Gastrocnemius medialis (tissue), 4 donors: Measurements from ENCODE around the gene OMP. TPM values are rescaled to one million over a fixed set of nuclear protein-coding genes. Genes with fewer than 3 reads are reported as not detected.

ENCODE experiments used
- ATAC-seq, 2 donors: fragments of 150-250 bp; one replicate each; pipeline ENCODE4 v1.9.1; 2016
- DNase-seq, 2 donors: peaks; one replicate each; pipeline ENCODE4 v3.0.0-alpha.2; 2019
- H3K27ac ChIP-seq, 4 donors: fragments of 200-600 bp; sonication (generic); 1 replicate in 1 of 4; 2 replicates in 3 of 4; pipeline ENCODE4 v1.5.1; 2016 to 2018; ENCODE audit warnings: mild to moderate bottlenecking in 2 of 4, moderate library complexity in 1 of 4
- H3K27me3 ChIP-seq, 3 donors: fragments of 200-600 bp; sonication (generic) in 2 of 3; 1 replicate in 1 of 3; 2 replicates in 2 of 3; pipeline versions ENCODE4 v1.5.1 to v1.6.0; 2016 to 2019; ENCODE audit warnings: mild to moderate bottlenecking in 1 of 3, moderate library complexity in 1 of 3
- H3K36me3 ChIP-seq, 2 donors: fragments of 200-600 bp; sonication (generic) in 1 of 2; one replicate each; pipeline ENCODE4 v1.5.1; 2017 to 2018
- H3K4me1 ChIP-seq, 2 donors: fragments of 200-600 bp; sonication (generic) in 1 of 2; one replicate each; pipeline ENCODE4 v1.5.1; 2016 to 2017; ENCODE audit warnings: mild to moderate bottlenecking in 2 of 2
- H3K4me3 ChIP-seq, 4 donors: fragments of 200-600 bp; sonication (generic) in 3 of 4; 1 replicate in 1 of 4; 2 replicates in 3 of 4; pipeline ENCODE4 v1.5.1; 2016 to 2019; ENCODE audit warnings: mild to moderate bottlenecking in 2 of 4
- H3K9me3 ChIP-seq, 3 donors: fragments of 200-600 bp; sonication (generic) in 2 of 3; 1 replicate in 1 of 3; 2 replicates in 2 of 3; pipeline ENCODE4 v1.5.1; 2016 to 2019
- POLR2A ChIP-seq, 2 donors: fragments of 450-650 bp; IDR thresholded peaks; one replicate each; pipeline ENCODE4 v1.6.1; 2017; ENCODE audit warnings: antibody characterized with exemption in 2 of 2, mild to moderate bottlenecking in 2 of 2, moderate library complexity in 2 of 2
- in situ Hi-C, 4 donors: fragments of 200-750 bp; cut with MboI; loops; one replicate each; pipeline versions ENCODE4 v1.15.0 to v1.8.0; 2017; ENCODE audit warnings: low sequenced_read_pairs in 4 of 4
- intact Hi-C: fragments of 100-400 bp; cut with DNase I; formaldehyde crosslinking; loops from one replicate; pipeline ENCODE4 v1.15.1; 2023; ENCODE audit warnings: low total_unique reads
- total RNA-seq, 4 donors: library from RNA; depleted of rRNA; stranded (reverse); fragments of >200 nt; gene quantifications; one replicate each; pipeline versions ENCODE4 v1.1.0 to v1.2.3, GENCODE V29; 2016
- TF ChIP-seq, protein P1 (sequence below), 5 experiments: fragments of 450-650 bp in 3 of 5; fragments of 200-600 bp in 2 of 5; sonication (generic) in 2 of 5; IDR thresholded peaks in 4 of 5; conservative IDR thresholded peaks in 1 of 5; 1 replicate in 4 of 5; 2 replicates in 1 of 5; pipeline ENCODE4 v1.5.1; 2016 to 2019; ENCODE audit warnings: antibody characterized with exemption in 5 of 5, mild to moderate bottlenecking in 3 of 5, moderate library complexity in 3 of 5

Gene OMP
- total RNA-seq, 4 donors from 2014 or later: not detected

DNA sequence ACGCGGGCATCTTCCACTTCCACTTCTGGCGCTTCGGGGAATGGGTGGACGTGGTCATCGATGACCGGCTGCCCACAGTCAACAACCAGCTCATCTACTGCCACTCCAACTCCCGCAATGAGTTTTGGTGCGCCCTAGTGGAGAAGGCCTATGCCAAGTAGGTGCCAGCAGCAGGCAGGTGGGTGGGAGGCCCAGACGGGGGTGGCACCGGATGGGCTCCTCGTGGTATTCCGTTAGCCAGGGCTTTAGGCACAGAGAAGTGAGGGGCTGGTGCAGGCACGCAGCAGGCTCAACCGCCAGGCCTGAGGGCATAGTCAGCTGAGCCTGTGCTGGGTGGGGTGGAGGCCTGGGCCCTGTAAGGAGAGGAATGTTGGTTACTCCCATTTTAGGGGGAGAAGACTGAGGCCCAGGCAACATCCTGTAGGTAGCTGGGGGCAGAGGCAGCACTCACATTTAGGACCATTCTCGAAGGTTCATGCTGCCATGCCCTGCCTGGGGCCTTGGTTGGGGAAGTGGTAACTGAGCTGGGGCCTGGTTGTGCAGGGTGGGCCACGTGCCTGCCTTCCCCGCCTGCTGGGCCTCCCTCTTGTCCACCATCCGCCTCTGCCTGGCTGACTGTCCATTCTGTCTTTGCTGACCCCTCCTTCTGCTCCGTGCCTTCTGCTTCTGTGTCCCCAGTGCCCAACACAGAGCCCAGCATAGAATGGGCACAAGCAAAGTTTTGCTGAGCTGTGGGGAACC, 10.2 kb downstream of the OMP start:
- Histone ChIP-seq H3K4me1 (no peaks in the 10 kb centered on the region), H3K27me3 (no peaks in the 10 kb centered on the region), H3K4me3 (no peak overlapping the region), H3K27ac (no peak overlapping the region), H3K9me3 (no peaks in the 10 kb centered on the region), H3K36me3 (no peaks in the 10 kb centered on the region)
- TF ChIP-seq, protein P1, sequence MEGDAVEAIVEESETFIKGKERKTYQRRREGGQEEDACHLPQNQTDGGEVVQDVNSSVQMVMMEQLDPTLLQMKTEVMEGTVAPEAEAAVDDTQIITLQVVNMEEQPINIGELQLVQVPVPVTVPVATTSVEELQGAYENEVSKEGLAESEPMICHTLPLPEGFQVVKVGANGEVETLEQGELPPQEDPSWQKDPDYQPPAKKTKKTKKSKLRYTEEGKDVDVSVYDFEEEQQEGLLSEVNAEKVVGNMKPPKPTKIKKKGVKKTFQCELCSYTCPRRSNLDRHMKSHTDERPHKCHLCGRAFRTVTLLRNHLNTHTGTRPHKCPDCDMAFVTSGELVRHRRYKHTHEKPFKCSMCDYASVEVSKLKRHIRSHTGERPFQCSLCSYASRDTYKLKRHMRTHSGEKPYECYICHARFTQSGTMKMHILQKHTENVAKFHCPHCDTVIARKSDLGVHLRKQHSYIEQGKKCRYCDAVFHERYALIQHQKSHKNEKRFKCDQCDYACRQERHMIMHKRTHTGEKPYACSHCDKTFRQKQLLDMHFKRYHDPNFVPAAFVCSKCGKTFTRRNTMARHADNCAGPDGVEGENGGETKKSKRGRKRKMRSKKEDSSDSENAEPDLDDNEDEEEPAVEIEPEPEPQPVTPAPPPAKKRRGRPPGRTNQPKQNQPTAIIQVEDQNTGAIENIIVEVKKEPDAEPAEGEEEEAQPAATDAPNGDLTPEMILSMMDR (IDR thresholded peaks at IDR 0.05 in 4 of 5, conservative IDR thresholded peaks at IDR 0.05 in 1 of 5): no peak
- TF ChIP-seq POLR2A (IDR thresholded peaks at IDR 0.05): no peak
- in situ Hi-C loops: no loop called here
- ATAC-seq (no peak), DNase-seq (no peak)
- intact Hi-C loops: no loop called here

DNA sequence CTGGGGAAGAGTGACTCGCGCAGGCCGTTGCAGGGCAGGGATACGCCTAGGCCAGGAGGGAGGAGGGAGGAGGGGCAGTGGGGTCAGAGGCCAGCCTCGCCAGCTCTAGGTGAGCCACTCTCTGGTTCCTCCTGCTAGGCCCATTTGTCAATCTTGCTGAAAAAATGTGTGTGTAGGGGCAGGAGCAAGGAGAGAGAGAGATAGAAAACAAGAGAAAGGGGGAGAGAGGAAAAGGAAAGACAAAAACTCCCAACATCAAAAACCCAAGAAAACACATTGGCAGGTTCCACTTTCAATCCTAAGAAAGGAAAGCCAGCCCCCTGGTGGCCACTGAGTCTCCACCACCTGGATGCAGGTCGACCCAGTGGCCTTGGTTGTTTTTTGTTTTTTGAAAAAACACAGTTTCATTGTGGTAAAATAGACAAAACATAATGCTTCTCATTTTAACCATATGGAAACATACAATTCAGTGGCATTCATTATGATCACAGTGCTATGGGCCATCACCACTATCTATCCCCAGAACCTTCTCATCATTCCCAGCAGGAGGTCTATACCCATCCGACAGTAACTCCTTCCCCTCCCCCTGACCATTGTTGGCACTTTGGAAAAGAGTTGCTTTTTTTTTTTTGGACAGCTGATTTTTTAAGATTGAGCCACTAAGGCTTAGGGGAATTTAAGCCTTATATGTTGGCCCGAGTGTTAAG, 10.9 kb downstream of the OMP start:
- intact Hi-C loops: no loop called here
- in situ Hi-C loops: no loop called here
- Histone ChIP-seq H3K4me3 (no peak overlapping the region), H3K27ac (no peak overlapping the region), H3K4me1 (no peaks in the 10 kb centered on the region), H3K9me3 (no peaks in the 10 kb centered on the region), H3K27me3 (no peaks in the 10 kb centered on the region), H3K36me3 (no peaks in the 10 kb centered on the region)
- ATAC-seq (no peak), DNase-seq (no peak)
- TF ChIP-seq, protein P1 (IDR thresholded peaks at IDR 0.05 in 4 of 5, conservative IDR thresholded peaks at IDR 0.05 in 1 of 5): peak in 2 of 5 experiments; percentile 26 to 32
- no peak for TF ChIP-seq POLR2A (IDR thresholded peaks at IDR 0.05)

GRCh38 chr11:77114089-77114463, 11.4 kb downstream of the OMP start:
- no peaks in the 10 kb centered on the region for H3K27me3 ChIP-seq
- H3K36me3 ChIP-seq: no peaks in the 10 kb centered on the region
- H3K9me3 ChIP-seq: no peaks in the 10 kb centered on the region
- no peak overlapping the region for H3K27ac ChIP-seq
- TF ChIP-seq POLR2A (IDR thresholded peaks at IDR 0.05): no peak
- TF ChIP-seq, protein P1 (IDR thresholded peaks at IDR 0.05 in 4 of 5, conservative IDR thresholded peaks at IDR 0.05 in 1 of 5): no peak
- ATAC-seq (no peak), DNase-seq (no peak)
- H3K4me3 ChIP-seq: no peak overlapping the region
- peaks cover 0 to under 1% of the 10 kb centered on the region in 2 donors for H3K4me1 ChIP-seq
- in situ Hi-C loops (no loop called here), intact Hi-C loops (no loop called here)

DNA sequence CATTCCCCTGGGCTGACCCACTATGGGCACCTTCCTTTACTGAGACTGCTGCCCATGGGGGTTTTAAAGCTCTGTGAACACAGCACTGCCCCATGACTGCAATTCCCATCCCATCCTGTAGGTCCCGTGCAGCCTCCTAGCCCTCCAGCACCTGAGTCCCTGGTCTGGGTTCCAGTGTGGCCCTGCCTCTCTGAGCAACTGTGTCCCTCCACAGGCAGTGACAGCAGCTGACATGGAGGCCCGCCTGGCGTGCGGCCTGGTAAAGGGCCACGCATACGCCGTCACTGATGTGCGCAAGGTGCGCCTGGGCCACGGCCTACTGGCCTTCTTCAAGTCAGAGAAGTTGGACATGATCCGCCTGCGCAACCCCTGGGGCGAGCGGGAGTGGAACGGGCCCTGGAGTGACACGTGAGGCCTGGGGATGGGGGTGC, 12.6 kb downstream of the OMP start:
- Histone ChIP-seq H3K27ac (no peak overlapping the region), H3K4me1 (peaks cover 3 to 7% of the 10 kb centered on the region in 2 donors), H3K4me3 (no peak overlapping the region), H3K27me3 (no peaks in the 10 kb centered on the region), H3K36me3 (no peaks in the 10 kb centered on the region), H3K9me3 (no peaks in the 10 kb centered on the region)
- no peak for DNase-seq
- ATAC-seq: no peak
- intact Hi-C loops (no loop called here), in situ Hi-C loops (no loop called here)
- TF ChIP-seq, protein P1 (IDR thresholded peaks at IDR 0.05 in 4 of 5, conservative IDR thresholded peaks at IDR 0.05 in 1 of 5): no peak
- no peak for TF ChIP-seq POLR2A (IDR thresholded peaks at IDR 0.05)
